Inflammatory macrophage (primary cell): ENCODE data around the gene MMP12.

ENCODE experiments used
- DNase-seq, 2 donors: peaks; one replicate each; pipeline ENCODE4 v3.0.0-alpha.2; 2020 to 2022

MMP12 gene

DNA sequence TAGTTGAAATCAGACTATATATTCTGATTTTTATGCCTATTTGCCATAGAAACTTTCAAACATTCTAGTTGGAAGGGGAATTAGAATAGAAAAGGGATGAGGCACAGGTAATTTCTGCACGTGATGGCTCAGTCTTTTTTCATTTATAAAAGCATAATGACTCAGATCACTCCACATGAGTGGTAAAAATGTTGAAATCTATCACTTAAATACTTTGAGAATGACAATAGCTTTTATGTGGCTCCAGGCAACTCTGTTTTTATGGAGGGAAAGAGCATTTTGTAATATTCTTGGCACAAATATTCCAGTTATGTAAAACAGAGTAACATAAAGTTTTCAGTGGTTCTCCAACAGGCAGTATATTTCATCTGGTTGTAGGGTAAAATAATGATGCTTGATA, 25.5 kb downstream of the MMP12 start:
- DNase-seq = no peak

DNA sequence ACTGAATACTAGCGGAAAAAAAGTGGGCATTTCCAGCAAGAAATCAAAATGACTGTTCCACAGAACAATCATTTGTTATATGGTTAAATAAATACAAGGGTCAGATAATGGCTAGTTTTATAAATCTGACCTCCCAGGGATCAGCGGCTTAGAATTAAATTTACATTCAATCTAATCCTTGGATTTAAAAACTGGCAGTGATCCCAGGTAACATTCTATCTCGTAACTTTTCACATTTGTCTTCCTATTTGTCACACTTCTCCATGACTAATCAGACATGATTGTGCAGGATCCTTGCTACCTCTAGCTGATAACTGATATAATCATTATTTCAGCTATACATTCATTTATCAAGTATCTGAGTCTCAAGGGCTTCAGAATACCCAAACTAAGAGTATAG, 28.5 kb downstream of the MMP12 start:
- no peak for DNase-seq

DNA sequence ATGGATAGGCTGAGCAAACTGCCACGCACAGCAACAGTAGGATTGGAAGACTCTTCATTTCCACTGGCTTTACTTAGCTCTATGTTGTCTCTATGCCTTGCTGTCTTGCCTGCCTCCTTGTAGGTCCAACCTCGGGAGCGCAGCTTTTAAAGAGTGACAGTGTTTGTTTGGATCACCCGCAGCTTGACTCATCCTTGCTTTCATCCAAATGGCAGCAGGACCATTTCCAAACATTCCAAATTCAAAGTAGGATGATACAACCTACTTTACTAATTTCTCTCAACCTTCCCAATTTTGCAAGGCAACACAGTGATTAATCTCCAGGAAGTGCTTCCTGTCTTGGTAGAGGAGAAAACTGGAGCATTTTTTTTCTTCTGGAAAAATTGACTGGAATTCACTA, 31.3 kb downstream of the MMP12 start, which contains the start of gene MMP3:
MMP3 (minus strand) TSS at position 121 of the 400 bp plus-strand sequence; CDS start at position 58, 63 bp downstream.
- no peak for DNase-seq

DNA sequence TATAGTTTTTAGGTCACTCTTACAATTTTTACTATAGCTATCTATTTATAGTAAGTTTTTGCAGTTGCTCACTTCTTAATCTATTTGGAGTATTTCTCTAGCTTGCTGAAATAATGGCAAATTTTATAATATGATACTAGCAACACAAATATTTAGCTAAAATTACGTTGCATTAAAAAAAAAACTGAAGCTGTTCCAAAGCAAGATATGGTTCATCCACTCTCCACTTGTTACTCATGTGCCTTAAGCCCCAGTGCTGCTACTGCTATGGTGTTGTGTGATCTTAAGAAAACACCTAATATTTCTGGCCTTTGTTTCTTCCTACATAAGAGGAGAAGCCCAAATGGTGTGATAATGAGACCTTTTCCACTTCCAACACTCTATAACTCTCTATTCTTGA, 31.9 kb downstream of the MMP12 start:
- DNase-seq = no peak

DNA sequence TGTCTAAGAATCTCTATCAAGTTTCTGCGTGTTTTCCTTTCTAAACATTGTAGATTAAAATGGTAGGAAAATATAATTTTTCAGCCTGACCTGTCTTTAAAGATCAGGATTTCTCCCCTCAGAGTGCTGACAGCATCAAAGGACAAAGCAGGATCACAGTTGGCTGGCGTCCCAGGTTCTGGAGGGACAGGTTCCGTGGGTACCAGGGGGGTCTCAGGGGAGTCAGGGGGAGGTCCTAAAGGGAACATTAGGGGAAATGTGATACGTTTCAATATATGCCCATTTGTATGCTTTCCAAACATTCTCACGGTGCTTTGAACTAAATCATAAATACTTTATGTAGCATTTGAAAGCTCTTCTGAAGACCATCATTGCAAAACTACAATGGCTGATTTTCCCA, 34.8 kb downstream of the MMP12 start:
- no peak for DNase-seq

DNA sequence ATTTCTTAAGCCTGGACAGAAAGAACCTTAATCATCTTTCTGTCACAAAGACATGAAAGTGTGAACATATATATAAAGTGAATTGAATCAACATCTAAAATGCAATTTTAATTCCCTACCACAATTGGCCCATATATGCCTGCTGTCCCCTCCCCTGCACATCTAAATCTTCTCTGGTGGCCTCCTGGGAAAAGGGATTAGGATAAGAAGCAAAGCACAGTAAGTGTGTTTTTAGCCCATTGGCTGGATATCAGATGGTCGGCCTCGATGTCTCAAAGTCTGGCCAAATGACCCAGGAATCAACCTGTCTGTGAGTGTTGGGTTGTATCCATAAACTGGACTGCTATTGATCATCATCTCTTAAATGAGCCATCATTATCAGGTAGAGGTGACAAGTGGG, 37.1 kb downstream of the MMP12 start:
- DNase-seq = no peak

DNA sequence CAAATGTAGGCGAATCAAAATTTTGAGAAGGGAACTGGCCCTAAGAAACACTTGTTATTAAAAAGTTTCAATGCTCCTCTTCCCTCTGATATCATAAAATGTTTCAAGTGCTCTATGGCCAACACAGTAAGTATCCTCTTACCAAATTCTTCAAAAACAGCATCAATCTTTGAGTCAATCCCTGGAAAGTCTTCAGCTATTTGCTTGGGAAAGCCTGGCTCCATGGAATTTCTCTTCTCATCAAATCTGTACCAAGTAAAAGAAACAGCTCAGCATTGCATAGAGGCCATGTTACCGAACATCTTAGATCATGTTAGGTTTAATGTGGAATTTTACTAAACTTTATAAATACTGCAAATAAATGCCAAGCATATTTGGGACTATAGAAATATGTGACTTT, 37.6 kb downstream of the MMP12 start:
- DNase-seq = no peak

DNA sequence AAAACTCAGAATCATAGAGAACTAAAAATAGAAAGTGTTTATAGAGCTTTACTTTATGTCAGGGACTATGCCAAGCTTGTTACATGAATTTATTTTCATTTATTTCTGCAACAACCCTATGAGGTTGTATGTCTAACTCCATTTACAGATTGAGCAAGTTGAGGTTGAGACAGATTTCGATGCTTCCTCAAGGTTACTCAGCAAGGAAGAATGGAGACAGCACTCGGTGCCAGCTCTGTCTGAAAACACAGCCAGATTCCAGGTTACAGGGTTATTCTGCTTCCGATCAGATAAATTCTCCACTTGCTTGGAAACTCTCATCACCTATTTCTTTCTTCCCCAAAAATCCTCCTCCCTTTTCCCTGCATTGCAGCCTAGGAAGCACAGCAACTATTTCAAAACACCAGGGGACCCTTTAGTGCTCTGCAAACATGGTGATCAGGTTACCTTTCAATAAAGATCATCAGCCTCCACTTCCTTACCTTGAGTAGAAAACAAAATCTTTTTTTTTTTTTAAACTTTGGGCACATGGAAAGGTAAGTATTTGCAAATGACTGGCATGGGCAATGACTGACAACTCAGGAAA, 38.4 kb downstream of the MMP12 start:
- no peak for DNase-seq

DNA sequence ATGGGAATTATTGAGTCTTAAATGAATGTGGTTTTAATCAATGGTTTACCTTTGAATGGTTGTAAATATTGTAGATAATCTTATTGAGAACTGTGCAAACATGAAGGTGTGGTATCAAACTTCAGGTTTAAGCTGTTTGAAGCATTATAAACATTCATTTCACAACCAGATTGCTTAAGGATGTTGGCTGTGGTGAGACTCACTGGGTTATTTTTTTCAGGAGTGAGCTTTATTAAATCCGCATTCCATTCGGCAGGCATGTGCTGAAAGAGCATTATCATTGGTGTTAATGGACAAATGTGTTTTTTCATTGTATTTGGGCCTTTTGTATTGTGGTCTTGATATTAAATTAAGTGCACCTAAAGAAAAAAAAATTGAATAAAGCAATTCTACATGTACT, 41.1 kb downstream of the MMP12 start:
- no peak for DNase-seq

DNA sequence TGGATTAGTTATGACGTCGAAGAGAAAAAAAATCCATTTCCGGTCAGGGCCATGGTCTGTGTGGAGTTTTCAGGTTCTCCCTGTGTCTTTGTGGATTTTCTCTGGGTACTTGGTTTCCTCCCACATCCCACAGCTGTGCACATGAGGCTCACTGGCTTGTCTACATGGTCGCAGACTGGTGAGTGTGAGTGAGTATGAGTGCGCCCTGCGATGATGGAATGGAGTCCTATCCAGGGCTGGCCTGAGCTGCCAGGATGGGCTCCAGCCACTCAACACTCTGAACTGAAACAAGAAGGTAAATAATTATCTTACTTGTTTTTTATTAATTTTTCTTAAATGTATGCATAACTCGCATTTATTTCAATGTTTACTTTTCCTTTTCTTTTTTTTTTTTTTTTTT, 42.2 kb downstream of the MMP12 start:
- DNase-seq = no peak

DNA sequence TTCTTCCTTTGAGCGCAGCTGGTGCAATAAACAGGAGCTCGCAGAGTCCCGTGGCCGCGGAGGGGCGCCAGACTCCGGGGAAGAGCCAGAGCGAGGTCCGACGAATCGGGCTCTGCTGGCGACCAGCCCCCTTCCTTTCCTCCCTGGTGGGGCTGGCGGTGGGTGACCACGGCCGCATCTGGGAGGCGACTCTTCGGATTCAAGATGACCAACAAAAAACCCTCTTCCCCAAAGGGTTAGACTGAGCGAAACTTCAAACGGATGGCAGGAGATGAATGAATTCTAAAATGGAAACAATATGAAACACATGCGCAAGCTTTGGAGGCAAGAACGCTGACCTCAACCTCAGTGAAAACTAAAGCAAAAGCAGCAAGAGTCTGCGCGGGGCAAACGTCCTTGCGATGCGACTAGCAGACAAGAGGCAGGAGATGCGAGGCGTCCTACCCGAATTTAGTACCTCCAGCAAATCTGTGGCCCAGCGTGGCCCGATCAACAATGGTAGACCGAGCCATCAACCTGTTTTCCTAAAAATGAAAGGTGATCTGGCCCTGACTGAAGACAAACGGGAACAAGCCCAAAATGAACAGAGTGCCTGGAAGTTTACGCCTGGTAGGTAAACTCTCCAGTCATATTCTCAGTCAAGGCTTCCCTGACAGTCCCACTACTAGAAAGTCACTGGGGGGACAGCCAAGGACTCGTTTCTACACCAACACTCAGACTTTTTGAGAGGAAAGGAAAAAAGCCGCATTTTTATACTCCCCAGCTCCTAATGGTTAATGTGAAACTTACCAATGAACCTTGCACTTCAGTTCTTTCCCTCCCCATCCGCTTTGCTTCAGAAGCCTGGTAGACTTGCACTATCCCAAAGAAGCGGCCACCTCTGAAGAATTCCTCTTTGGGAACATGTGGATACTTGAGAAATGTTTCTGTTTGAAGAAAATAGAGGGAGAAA, 43.0 kb downstream of the MMP12 start:
- peak in 1 of 2 donors; percentile 28 for DNase-seq

DNA sequence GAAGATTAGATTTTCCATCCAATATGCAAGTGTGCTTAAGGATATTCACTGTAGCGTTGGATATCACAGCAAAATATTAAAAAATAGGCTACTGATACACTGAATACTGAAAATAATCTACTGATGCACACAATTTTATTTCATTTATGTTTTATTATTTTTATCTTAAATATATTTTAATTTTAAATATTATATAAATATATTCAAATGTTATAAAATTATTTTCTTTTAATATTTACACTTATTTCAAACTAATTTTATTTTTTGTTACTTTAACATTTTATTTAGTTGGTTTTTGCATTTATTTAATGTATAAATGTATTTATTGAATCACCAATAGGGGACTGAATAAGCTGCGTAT, 43.7 kb downstream of the MMP12 start:
- DNase-seq = no peak

DNA sequence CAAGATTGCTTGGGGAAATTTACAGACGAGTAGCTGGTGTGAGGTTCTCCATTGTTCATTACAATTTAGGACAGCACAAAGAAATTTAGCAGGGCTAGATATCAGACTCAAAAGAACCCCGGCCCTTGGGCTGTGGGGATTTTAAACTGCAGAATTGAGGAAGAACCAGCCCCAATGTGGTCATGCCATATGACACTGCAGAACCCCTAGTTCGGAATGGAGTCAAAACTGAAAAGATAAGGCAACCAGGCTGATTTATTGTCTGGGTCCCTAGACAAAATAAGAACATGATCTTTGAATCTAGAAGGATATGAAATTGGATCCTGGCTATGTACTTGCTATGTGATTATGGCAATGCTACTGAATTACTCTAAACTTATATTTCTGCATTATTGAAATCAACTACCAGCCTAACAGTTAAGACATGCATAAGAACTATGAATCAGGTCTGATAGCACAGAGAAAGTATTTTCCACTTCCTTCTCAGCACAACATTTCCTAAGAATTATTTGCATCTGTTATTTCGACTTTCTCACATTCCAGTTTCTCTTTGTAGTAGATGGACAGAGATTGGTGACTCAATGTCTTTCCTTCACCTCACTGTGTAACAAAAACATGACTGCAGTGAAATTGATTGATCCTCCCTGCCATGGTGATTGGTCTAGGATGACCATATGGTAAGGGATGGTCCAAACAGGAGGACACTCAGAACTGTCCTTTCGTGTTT, 44.6 kb downstream of the MMP12 start:
- DNase-seq = peak in 1 of 2 donors; percentile 1

DNA sequence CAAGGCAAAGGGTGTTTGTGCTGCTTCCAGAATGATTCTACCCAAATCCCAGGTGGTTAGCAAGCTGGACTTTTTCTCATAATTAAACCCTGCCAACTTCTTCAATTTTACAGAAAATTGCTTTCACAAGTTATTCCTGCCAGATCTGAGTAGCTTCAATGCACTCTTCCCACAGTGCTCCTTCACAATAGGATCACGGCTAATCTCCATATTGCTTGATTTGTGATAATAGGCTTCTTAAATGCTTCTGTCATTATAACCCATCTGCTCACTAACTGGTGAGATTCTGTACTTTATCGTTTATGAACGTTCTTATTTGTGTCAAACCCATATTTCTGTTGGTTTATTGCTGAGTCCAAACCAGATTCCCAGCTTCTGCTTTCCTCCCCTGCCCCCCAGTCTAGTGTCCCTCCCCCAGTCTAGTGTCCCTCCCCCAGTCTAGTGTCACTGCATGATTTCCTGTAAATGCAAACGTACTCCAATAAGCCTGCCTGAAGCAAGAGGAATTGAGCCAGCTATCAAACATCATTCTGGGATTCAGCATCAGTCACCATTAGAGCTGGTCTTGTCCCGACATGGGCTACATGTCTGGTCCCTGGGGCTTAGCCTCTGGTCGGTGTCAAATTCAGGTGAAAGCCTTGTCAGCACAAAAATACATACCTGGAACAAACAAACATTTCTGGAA, 45.3 kb downstream of the MMP12 start:
- no peak for DNase-seq

DNA sequence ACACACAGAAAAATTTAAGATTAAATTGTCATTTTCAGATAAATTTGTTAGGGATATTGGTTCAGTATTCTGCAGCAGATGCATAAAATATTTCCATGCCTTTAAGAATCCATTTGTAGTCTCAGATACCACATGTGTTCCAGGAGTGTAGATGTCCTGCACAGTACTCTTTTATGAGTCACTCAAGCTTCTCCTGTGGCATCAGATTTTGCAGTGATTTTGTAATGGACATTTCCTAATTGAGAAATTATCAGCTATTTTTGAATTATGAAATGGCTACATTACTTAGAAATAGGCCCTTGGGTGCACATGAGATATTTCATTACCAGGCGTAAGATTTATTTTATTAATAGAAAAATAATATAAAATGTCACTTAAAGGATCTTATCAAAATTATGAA, 50.2 kb downstream of the MMP12 start:
- DNase-seq = peak; percentile 14 to 73

DNA sequence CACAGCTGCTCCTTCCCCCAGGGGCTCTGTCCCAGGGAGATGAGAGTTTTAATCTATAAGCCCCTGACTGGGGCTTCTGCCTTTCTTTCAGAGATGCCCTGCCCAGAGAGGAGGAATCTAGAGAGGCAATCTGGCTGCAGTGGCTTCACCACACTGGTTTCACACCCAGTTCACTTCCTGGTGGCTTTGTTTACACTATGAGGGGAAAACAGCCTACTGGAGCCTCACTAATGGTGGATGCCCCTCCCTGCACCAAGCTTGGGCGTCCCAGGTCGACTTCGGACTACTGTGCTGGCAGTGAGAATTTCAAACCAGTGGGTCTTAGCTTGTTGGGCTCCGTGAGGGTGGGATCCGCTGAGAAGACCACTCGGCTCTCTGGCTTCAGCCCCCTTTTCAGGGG, 55.3 kb downstream of the MMP12 start:
- DNase-seq = no peak

DNA sequence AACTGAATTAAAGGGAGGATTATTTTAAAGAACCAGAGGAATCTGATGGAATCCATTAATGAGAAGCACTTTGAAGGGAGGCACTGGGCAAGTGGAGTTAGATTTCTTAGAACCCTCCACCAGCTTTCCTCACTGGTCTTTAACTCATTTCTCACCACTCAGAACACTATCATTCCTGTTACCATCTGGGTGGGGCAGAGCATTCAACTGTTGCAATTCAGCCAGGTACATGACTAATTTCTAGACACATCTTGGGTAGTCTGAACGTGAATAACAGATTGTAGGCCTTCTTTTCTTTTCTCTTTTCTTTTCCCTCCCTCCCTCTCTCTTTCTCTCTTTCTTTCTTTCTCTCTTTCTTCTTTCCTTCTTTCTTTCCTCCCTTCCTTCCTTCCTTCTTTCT, 61.3 kb downstream of the MMP12 start:
- DNase-seq = no peak
